ENCODE results near the gene MRE11.
A peak's percentile ranks its signal among the peaks of the same experiment; 100 is the strongest.
"Not testable (repeated sequence)": the region's sequence is repeated elsewhere in the genome, so short reads cannot be mapped to it uniquely, and the experiment has no call there.

Gene MRE11

DNA sequence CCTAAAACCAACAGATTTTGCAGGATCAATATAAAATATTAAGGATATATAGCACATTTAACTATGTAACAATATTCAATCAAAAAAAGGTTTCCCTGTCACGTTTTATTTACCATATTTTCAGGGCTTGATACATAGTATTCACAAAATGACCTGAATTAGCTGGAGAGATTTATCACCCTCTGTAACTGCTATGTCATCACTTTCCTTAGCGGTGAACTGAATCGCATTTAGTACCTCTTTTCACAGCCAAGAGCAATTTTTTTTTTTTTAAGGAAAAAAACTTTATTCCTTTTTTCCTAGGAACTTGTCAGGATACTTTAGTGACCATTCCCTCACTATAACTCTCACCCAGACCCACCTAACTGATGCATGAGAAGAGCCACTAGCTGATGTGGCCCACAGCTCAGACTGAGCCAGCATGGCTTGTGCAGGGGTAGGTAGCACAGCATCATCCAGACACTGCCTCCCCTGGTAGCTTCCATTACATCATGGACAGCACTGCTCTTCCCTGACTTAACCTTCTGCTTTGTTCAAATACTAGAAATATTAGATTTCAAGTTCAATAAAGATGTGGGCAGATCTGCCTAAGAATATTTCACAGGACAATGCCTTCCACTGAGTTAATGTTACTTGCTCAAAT lies 75.4 kb downstream of the MRE11 start:
- DNase-seq: no peak

DNA sequence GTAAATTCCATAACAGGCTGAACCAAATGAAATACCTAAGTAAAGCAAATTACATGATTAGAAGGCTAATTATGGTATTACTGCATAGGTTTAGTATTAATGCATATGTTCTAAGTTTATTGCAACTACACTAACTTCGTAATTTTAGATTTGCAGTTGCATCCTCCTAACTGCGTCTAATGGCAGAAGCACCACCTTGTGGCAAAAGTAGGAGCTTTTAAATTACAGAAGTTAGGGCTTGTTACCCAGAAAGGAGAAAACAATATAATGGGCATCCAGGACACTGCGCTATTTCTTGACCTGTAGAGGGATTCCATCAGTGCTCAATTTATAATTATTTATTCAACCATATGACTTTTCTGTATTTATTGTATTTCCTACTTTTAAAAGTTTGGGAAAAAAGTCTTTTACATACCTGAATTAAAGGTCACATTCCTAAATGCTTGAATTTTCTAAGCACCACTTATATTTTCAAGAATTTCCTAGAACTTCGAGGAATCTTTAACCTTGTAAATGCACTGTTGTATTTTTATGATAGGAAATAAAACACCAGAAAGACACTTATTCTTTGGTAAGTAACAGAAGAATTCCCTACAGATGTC lies 76.2 kb downstream of the MRE11 start:
- peak; percentile 12 for DNase-seq

DNA sequence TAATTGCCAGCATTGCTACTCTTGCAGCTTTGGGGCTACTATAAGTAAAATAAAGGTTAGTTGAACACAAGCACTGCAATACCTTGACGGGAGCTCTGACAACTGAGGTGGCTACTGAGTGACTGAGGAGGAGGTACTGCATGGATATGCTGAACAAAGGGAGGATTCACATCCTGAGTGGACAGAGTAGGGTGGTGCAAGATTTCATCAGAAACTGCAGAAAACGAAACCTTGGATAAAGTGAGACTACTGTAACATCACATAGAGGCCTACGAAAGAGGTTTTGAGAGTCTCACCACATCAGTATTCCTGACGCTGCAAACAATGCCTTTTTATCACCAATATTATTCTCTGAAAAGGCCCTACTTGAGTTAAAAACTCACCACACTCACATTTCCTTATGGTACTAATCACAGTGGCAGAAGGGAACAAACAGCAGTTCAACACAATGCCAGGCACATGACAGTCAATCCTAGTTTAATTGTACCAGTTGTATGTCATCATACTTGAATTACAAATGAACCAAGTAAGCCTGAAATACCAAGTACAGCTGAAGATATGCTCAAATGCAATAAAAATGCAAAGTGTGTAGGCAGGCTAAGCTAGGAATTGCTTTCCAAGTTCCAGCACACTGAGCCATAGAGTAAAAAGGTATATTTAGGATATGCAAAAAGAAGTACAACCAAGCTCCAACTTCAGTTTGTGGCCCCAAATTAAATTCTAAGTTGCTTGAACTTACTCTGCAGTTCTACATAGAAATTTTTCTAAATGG lies 88.4 kb downstream of the MRE11 start:
- DNase-seq: no peak

DNA sequence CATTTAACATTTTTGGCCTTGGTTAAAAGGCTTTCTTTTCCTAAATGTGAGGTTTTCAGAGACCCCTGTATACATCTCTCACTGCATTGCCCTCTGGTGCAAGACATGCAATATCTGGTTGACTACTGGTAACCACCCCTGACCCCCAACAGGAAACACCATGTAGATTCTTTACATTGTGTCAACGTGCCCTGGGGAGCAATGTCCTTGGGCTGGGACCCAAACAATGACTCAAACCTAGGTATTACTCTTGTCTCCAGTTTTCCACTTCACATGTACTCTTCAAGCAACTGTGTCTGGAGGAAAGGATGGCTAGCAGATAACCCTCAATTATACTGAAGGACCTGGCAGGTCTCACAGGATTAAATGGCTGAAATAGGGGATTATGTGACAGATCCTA lies 91.3 kb downstream of the MRE11 start:
- DNase-seq: no peak

DNA sequence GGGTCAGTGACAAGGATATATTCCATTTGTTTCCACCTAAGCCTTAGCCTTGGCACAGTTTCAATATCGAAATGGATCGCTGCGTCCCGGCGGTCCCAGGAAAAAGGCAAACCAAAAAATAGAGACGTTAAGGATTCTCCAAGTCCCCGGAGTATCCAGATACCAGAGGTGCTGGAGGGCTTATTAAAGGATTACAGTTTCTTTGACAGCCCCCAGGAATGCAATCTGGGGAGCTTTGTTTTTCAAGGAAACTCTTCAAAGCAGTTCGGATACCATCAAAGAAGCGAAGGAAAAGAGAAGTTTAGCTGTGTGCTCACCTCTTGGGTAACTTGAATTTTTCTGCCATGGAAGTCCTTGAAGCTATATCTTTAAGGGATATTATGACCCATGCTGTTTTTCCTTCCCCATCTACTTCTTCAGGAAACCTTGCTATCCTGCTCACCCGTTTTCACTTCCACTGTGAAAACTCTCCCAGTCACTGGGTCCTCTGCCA lies 91.8 kb downstream of the MRE11 start:
- no peak for DNase-seq

DNA sequence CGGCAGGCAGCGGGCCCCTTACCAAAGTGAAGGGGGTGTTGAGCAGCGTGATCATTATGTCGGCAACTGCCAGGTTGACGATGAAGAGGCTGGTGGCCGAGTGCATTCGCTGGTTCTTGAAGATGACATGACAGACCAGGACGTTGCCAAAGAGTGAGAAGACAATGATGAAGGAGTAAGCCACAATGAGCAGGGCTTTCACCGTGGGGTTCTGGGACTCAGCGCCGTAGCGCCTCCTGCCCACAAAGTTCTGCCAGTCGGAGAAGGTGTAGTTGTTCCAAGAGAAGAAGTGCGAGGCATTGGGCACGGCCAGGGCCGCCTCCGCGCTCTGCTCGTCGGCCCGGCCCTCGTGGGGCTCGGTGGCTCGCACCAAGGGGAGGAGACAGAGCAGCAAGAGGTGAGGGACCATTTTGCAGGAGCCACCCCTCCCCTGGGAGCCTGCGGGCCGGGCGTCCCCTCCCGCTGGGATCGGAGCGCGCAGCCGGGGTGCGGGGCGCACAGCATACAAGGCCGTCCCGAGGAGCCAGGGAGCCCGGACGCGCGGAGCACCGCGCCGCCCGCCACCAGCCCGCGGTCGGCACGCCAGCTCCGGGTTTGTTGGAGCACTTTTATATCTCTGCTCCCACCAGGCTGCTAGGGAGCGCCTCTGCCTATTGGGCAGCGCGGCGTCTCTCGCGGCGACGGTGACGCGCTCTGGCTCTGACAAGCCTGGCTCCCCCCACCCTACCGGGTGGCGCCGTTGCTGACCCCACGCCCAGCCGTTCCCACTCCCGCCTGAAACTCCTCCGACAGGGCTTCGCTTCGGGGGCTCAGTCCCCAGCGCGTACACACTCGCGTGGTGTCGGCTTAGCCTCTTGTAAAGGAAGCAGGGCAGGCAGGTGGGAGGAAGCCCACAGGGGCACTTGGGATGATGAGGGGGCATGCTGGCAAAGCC lies 92.5 kb downstream of the MRE11 start, which contains the start of gene GPR83:
Gene GPR83 (minus strand): TSS at position 581 of the 934 bp plus-strand sequence. CDS start 172 bp downstream, at position 409.
- no peak for DNase-seq

DNA sequence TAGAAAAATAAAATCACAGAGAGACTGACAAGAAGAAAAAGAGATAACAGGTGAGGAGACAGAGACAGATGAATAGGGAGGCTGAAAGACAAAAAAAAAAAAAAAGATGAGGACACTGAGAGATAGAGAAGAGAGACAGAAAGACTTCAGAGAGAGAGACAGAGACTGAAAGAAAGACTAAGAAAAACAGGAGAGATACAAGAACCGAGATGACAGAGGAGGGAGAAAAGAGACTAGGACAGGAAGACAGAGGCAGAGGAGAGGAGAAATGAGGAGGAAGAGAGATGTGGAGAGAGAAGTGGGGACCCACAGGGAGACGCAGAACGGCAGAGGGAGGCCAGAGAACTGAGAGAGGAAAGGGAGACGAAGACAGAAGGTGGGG lies 93.2 kb downstream of the MRE11 start:
- DNase-seq: no peak

DNA sequence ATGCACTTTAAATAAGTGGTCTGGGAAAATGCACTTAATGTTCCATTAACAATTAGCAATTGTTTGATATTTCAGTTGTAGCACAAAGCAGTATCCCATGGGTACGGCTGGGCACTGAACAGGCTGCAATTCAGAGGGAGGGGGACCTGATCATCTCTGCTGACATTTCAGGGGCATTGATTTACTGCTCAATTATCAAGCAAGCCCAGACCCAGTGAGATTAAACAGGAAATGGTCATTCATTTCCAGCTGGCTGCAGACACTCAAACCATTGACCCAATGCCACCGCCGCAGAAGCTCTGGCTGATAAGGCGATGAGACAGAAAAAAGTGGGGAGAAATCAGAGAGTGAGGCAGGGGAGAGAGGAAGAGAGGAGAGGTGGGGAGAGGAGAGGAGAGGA lies 93.6 kb downstream of the MRE11 start:
- no peak for DNase-seq

DNA sequence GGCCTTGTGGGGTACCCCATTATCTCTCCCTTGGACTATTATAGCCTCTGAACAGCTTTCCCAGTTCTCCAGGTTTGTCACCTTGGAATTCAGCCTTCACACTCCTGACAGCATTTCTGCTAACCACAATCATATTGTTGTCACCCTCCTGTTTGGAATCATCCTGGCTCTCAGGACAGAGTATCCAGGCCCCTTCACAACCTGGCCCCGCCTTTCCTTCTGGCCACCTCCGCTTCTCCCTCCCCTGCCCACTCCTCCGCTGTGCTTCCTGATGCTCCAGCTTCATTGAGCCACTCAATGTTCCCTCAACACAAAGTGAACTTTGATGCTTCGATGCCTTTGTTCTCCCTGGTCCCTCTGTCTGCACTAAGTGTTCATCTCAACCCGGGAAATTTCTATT lies 95.5 kb downstream of the MRE11 start:
- DNase-seq: no peak

DNA sequence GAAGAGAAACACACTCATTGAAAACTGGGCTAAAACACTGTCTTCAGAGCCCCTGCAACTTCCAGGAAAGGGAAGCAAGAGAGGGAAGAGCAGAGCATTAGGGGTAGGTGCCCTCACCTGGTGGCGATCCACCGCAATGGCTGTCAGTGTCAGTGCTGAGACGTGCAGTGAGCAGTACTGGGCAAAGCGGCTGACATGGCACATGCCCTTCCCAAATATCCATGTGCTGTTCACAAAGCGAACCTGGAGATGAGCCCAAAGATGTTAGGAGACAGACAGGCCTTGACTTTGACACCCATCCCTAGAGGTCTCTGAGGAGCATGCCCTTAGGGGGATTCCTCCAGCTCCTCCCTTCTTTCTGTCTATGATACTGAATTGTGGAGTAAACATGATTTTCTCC lies 97.4 kb downstream of the MRE11 start:
- DNase-seq: no peak

DNA sequence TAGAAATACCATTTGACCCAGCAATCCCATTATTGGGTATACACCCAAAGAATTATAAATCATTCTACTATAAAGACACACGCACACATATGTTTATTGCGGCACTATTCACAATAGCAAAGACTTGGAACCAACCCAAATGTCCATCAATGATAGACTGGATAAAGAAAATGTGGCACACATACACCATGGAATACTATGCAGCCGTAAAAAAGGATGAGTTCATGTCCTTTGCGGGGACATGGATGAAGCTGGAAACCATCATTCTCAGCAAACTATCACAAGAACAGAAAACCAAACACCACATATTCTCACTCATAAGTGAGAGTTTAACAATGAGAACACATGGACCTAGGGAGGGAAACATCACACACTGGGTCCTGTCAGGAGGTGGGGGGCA lies 101.7 kb downstream of the MRE11 start:
- DNase-seq: not testable (repeated sequence)

DNA sequence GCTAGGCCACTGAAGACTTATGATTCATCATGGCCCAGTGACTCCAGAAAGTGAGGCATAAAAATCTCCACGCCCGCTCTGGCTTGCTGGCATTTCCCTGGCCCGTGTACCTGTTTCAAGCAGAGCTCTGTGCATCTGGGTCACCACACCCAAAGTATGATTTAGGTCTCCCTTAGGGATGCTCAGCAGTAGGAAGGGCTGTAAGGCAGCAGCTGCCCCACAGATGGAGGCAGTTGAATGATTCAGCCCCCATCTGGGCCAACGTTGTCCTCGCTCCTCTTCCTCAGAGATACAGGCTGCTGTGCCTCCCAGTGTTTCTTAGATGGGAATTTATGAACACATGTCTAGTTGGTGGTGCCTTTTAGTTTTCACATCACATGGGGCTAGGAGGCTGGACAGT lies 114.0 kb downstream of the MRE11 start:
- no peak for DNase-seq

DNA sequence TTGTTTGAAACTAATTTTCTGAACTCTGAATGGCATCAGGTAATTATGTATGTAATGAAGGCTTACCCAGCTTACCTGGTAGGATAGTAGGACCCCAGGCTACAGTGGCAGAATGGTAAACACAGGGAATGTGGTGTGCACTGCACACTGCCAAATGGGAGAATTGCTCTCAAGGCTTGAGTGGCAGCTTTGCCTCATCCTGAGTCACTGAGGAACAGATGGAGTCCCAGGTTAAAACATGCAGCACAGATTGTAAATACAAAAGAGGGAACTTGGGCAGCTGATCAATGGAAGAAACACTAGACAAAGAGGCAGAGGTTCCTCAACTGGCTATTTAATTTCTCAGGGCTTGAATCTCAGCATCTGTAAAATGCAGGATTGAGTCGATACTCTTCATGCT lies 116.8 kb downstream of the MRE11 start:
- DNase-seq: no peak

DNA sequence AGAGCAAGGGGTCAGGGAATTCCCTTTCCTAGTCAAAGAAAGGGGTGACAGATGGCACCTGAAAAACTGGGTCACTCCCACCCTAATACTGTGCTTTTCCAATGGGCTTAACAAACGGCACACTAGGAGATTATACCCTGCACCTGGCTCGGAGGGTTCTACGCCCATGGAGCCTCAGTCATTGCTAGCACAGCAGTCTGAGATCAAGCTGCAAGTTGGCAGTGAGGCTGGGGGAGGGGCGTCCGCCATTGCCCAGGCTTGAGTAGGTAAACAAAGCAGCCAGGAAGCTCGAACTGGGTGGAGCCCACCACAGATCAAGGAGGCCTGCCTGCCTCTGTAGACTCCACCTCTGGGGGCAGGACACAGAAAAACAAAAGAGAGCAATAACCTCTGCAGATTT lies 123.1 kb downstream of the MRE11 start:
- DNase-seq: not testable (repeated sequence)

Data from NCI-H510A treated with DMSO at 0.1 percent for 48 hours (cell line).